ENCODE results near the gene VDAC1. TPM values are rescaled to one million over a fixed set of nuclear protein-coding genes. Genes with fewer than 3 reads are reported as not detected.

The VDAC1 gene
- total and polyA plus RNA-seq, 12 donors: 229 to 609 (median 529) TPM

- H3K4me1 ChIP-seq: peaks cover 0 to 37% (median 0%) of the 10 kb centered on the region in 9 donors
- intact Hi-C loops (cut with DNase I): no loop called here
- no peak for DNase-seq
- no peaks in the 10 kb centered on the region for H3K36me3 ChIP-seq
- no peak for TF ChIP-seq CTCF (IDR thresholded peaks at IDR 0.05)
- no peak overlapping the region for H3K4me3 ChIP-seq
- 43 to 53% methylated on average over 9 of the region's 9 CpGs for WGBS, 2 donors
- peak overlapping the region in 7 of 10 donors; percentile 45 to 75 (median 65) for H3K27ac ChIP-seq
- H3K9me3 ChIP-seq: no peaks in the 10 kb centered on the region
- ATAC-seq: peak in 6 of 8 donors; percentile 29 to 71 (median 42)
- H3K27me3 ChIP-seq: peaks cover 0 to 11% (median 0%) of the 10 kb centered on the region in 7 donors
Observed at GRCh38 chr5:134018154-134018985, 13.6 kb upstream of the VDAC1 start.

- H3K4me1 ChIP-seq: peaks cover 7 to 22% (median 18%) of the 10 kb centered on the region in 9 donors
- H3K9me3 ChIP-seq: no peaks in the 10 kb centered on the region
- DNase-seq (no peak), ATAC-seq (no peak)
- intact Hi-C loops (cut with DNase I): no loop called here
- no peak for TF ChIP-seq CTCF (IDR thresholded peaks at IDR 0.05)
- H3K27me3 ChIP-seq: peaks cover 0 to 25% (median 0%) of the 10 kb centered on the region in 7 donors
- no peak overlapping the region for H3K4me3 ChIP-seq
- H3K36me3 ChIP-seq: no peaks in the 10 kb centered on the region
- no peak overlapping the region for H3K27ac ChIP-seq
- WGBS, 2 donors: 52 to 64% methylated on average over 2 of the region's 2 CpGs
Observed at GRCh38 chr5:134008266-134008749, 3.5 kb upstream of the VDAC1 start.

GRCh38 chr5:134007581-134008265, 2.9 kb upstream of the VDAC1 start:
- no peak overlapping the region for H3K4me3 ChIP-seq
- H3K9me3 ChIP-seq: no peaks in the 10 kb centered on the region
- H3K27ac ChIP-seq: no peak overlapping the region
- intact Hi-C loops (cut with DNase I): no loop called here
- H3K4me1 ChIP-seq: peaks cover 12 to 28% (median 24%) of the 10 kb centered on the region in 9 donors
- no peak for TF ChIP-seq CTCF (IDR thresholded peaks at IDR 0.05)
- no peak for DNase-seq
- H3K27me3 ChIP-seq: peaks cover 0 to 20% (median 0%) of the 10 kb centered on the region in 7 donors
- WGBS, 2 donors: 75 to 76% methylated on average over 14 of the region's 14 CpGs
- no peak for ATAC-seq
- no peaks in the 10 kb centered on the region for H3K36me3 ChIP-seq

GRCh38 chr5:134006115-134006514, 1.3 kb upstream of the VDAC1 start:
- H3K27ac ChIP-seq: peak overlapping the region; percentile 91 to 100 (median 99)
- no peak for TF ChIP-seq CTCF (IDR thresholded peaks at IDR 0.05)
- peaks cover 16 to 44% (median 36%) of the 10 kb centered on the region in 9 donors for H3K4me1 ChIP-seq
- H3K9me3 ChIP-seq: no peaks in the 10 kb centered on the region
- DNase-seq: no peak
- peaks cover 0 to 10% (median 0%) of the 10 kb centered on the region in 9 donors for H3K36me3 ChIP-seq
- peaks cover 0 to 3% (median 0%) of the 10 kb centered on the region in 7 donors for H3K27me3 ChIP-seq
- ATAC-seq: peak in 2 of 8 donors; percentile 1 to 2
- WGBS, 2 donors: 87 to 91% methylated on average over 13 of the region's 13 CpGs
- intact Hi-C loops (cut with DNase I): no loop called here
- H3K4me3 ChIP-seq: peak overlapping the region in 8 of 10 donors; percentile 66 to 96 (median 82)
